T follicular helper cell (primary cell): ENCODE data around the gene FBXO47.

ENCODE experiments used
- DNase-seq: peaks from one replicate; pipeline ENCODE4 v3.0.0-alpha.2; 2020; ENCODE audit warnings: low read depth
- total RNA-seq, 2 experiments: gene quantifications; one replicate each; lab custom pipeline; 2026; lab: John Stamatoyannopoulos, UW

The FBXO47 gene, protein sequence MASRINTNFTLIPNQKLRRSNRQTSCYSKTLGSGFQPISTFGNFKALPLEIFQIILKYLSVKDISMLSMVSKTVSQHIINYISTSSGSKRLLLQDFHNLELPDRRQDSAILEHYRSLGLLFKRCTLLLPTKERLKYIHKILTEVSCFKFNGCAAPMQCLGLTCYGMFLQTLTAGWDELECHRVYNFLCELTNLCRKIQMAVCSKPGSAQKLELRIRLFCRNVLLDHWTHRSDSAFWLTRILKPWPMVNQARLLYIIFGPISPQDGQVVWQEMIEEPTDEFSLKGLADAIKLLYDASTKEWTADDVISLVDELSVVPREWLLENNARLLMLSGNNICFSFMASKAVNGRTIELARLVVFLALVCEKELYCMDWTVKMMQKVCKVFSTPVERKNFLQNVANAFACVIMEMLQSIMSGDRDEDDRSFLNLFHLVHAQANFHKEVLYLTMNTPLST
- 0 reads per million in 2 experiments for total RNA-seq

DNA sequence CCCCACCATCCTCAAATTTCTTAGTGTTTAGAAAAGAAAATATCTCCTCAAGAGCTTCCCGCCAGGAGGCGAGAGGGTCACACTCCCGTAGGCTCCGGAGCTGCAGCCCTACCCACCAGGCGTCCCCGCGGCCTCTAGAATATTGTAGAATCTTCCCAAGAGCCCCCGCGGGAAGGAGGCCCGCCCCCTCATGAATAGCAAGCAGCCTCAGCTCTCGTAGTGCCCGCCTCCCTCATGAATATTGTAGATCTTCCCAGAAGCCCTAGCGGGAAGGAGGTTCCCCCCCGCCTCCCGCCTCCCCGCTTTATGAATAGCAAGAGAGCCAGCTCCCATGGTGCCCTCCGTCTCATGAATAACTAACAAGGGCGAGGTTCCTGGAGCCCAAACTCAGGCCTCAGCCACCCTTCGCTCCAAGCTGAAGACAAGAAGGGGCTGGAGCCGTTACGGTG is at the start of gene FBXO47:
TSS of gene FBXO47 (minus strand) at position 114 of the 449 bp plus-strand sequence. CDS start 4,378 bp downstream, outside the sequence.
- DNase-seq: peak; percentile 67

DNA sequence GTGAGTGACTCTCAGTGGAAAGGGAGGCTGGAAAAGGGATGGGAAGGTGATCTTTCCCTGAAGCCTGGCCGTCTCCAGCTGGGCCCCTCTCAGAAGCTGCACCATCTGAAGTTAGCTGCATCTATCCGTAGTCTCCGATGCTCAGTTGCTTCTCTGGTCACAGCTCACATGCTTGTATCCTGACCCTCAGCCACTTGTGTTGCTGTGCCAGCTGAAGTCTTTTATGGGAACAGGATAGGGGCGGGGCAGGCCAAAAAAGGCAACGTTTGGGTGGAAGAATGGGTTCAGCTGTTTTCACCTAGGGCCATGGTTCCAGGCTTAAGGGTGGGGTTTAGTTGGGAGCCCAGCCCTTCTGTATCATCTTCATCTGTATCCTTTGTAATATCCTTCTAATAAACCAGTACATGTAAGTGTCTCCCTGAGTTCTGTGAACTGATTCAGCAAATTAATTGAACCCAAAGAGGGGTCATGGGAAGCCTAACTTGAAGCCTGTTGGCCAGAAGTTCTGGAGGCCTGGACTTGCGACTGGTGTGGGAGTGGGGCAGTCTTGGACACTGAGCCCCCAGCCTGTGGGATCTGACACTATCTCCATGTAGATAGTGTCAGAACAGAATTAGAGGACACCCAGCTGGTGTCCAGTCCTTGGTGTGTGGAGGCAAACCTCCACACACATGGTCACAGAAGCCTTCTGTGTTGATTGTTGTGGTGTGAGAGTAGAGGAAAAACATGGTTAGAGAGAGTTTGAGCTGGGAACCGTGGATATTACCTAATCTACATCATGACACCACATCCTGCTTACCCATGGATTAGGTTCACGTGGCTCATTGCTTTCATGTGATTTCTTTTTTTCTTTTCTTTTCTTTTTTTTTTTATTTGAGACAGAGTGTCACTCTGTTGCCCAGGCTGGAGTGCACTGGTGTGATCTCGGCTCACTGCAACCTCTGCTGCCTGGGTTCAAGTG is 49.3 kb upstream of the FBXO47 start:
- DNase-seq: no peak

DNA sequence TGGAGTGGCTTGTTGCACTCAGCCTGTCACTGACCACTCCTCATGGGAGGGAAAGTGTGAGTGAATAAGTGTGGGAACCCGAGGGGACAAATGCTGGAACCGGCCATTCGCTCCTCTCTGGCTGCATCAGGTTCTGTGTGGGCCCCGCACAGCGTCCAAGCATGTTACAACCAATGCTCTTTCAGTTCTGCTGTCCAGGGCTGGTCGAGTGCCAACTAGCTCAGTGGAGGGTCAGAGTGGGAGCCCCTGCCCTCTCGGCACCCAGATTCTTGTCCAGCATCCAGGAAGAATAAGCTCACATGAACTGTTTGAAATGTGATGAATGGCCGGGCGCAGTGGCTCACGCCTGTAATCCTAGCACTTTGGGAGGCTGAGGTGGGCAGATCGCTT is 48.3 kb upstream of the FBXO47 start:
- no peak for DNase-seq

DNA sequence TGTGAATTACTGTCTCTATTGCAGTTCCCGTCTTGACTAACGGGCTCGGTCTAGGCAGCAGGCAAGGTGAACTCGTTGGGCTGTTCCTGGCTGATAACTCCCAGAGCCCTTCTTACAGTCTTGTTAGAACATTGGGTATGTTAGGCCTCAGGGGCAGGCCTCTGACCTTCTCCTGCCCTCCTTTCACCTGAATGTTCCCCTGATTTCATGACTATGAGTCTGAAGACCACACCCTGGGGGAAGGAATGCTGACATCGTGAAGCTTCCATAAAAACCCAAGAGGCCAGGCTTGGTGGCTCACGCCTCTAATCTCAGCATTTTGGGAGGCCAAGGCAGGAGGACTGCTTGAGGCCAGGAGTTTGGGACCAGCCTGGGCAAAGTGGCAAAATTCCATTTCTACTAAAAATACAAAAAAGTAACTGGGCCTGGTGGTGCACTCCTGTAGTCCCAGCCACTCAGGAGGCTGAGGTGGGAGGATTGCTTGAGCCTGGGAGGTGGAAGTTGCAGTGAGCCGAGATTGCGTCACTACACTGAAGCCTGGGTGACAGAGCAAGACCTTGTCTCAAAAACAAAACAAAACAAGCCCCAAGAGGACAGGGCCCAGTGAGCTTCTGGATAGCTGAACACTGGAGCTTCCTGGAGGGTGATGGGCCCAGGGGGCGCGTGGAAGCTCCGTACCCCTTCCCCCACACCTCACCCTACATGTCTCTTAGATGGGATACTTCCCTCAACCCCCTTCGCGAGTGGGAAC is 47.8 kb upstream of the FBXO47 start:
- no peak for DNase-seq

DNA sequence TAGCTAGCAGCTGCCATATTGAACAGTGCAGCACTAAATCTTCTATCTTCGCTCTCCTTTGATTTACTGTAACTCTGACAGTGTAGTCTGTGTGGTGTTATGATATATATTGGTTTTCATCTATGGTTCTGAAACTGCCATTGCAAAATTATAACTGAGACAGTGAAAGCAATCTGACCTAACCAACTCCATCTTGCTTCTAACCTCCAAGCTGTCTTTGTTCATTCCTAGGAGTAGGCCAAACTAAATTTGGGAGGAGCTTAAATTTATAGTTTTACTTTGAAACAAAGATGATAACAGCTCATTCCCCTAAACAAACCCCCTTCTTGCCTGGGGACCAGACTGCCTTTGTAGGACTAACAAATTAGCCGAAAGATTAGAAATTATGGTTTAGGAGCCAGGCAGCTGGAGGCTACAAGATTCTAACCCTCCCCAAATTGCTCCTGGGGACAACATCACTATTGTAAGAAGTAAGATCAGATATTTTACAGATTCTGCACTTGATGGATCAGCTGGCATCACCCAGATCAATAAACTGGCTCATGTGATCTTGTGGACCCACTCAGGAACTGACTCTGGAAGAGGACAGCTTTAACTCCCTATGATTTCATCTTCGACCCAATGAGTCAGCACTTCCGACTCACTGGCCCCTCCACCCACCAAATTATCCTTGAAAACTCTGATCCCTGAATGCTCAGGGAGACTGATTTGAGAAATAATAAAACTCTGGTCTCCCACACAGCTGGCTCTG is 47.0 kb upstream of the FBXO47 start:
- DNase-seq: no peak

DNA sequence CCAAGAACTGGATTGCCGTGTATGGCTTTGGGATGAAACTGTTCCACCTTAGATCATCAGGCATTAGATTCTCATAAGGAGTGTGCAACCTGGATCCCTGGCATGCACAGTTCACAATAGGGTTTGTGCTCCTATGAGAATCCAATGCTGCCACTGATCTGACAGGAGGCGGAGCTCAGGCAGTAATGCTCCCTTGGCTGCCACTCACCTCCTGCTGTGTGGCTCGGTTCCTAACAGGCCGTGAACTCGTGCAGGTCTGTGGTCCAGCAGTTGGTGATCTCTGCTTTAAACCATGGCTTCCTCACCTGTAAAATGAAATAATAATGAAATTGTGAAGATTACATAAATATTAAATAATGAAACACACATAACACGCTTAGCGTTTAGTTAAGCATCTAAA is 45.5 kb upstream of the FBXO47 start:
- DNase-seq: no peak

DNA sequence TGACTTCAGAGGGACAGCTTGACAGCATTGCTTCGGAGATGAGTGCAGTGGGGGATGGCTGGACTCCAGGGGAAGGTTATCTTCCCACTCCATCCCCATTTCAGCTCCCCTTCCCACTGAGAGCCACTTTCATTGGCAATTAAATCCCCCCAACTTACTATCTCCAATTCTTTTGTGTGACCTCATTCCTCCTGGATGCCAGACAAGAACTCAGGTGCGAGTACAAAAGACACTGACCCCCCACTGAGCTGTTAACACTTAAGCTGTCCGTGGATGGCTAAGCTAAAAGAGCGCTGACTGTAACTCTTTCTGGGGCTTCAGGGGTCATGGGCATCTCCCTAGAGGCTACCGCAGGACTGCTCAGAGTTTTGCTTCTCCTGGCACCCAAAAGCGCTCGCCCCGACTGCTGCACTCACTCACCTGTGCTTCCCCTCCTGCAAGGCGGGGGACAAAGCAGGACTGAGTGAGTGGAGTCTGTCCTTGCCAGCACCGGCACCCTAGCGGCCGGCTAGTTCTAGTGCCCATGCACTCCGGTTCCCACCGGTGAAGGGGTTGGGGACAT is 44.8 kb upstream of the FBXO47 start:
- no peak for DNase-seq

DNA sequence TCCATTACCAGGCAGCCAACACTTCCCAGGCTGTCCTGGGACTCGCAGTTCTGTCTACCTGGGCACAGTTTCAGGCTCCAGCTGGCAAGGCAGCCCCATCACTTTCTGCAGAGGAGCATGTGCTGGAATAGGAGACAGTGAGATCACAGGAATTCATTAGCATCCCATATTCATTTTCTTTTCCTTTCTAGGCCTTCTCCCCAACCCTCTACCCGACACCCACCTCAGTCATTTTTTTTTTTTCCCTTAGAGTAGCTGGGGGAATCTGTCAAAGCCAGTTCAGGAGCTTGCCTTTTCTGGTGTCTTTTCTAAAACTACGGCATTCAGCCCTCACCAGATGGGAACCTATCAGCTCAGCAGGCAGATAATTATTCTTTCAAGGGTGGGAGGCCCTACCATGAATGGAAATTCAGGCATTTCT is 42.4 kb upstream of the FBXO47 start:
- no peak for DNase-seq

DNA sequence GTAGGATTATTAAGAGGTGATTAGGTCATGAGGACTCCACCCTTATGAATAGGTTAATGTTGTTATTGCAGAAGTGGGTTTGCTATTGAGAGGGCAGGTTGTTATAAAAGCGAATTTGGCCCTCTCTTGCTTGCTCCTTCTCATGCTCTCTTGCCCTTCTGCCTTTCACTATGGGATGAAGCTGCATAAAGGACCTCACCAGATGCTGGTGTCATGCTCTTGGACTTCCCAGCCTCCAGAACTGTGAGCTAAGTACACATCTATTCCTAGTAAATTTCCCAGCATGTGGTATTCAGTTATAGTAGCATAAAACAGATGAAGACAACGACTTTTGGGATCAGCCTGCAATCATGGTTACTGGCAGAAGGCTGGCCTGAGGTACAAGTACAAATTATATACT is 41.4 kb upstream of the FBXO47 start:
- no peak for DNase-seq

DNA sequence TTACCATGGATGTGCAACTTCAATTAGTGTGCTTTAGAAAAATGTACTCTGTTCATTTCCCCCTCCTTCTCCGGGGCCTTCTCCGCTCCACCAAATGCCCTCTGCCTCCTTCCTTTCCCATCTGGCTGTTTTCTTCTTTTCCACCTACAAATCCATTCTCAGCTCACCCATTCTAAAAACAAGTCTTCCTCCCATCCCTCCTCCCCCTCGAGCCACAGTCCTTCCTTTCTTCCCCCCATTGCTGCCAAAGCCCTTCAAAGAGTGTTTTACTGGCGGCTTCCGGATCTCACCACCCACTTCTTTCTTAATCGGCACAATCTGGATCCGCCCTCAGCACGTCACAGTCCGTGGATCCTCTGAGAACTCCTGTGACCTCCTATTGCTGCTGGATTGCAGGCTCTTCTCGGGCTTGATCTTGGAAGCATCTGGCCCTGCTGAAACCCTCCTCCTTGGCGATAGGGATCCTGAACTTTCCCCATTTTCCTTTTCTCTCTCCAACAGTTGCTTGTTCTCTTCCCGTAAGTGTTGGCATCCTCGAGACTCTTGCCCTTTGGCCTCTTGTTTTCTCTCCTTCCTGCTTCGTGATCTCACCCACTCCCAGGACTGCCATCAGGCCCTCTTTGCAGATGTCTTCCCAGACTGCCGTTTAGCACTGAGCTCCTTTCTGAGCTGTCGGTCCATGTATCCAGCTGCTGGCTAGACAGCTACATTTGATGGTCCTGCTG is 36.0 kb upstream of the FBXO47 start:
- DNase-seq: peak; percentile 36

DNA sequence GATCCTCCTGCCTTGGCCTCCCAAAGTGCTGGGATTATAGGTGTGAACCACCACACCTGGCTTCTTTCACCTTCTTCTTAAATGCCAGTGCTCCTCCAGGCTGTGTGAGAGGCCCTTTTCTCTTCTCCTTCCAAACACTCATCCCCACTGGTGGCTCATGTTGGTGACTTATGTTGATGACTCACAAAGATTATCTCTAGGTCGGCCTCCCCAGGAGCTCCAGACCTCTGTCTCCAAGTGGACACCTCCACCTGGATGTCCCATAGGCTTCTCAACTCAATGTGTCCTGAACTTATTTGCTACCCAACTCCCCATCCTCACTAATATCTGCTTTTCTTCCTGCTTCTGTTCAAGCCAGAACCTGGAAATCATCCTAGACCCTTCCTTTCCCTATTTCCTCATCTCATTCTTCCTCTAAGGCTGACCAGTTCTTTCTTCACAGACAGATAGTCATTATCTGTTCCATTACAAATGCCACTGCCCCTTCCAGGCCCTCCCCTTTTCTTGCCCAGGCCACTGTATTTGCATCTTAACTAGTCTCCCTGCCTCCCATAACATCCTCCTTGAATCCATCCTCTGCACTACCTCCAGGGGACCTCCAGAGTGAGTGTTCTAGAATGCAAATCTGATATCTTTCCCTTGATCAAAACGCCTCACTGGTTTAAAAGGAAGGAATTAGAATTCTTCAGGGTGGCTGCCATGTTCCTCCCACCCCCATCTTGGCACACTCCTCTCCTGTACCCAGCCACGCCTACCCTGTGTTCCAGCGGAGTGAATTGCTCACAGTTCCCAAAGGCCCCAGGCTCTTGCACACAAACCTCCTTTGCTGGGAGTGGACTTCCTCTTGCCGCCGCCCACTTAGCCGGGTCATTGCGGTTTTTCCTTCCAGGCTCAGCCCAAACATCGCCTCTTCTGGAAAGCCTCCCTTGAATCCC is 34.8 kb upstream of the FBXO47 start:
- DNase-seq: no peak

DNA sequence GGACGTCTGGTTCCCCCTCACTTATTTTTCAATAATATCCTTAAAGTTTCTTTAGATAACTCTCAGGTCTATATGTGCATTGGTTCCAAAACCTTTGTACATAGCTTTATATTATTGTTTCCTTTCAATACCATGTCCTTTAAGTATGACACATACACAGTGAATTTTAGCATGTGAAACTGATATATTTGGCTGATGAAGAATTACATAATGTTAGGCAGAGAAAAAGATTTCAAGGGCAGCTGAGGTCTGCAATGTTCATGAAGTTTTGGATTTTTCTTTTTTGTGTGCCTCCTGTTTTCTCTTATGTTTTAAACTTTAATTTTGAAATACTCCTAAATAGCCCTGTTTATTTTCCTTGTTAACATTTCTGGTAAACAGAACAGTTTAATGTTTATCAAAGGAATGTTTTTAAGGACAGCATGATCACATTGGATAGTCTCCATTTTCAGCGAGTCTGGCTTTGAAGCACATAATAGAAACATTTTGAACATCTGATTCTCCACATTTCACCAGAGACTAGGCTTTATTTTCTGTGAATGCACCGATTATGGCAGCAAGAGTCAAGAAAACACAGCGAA is 32.9 kb upstream of the FBXO47 start:
- DNase-seq: no peak

DNA sequence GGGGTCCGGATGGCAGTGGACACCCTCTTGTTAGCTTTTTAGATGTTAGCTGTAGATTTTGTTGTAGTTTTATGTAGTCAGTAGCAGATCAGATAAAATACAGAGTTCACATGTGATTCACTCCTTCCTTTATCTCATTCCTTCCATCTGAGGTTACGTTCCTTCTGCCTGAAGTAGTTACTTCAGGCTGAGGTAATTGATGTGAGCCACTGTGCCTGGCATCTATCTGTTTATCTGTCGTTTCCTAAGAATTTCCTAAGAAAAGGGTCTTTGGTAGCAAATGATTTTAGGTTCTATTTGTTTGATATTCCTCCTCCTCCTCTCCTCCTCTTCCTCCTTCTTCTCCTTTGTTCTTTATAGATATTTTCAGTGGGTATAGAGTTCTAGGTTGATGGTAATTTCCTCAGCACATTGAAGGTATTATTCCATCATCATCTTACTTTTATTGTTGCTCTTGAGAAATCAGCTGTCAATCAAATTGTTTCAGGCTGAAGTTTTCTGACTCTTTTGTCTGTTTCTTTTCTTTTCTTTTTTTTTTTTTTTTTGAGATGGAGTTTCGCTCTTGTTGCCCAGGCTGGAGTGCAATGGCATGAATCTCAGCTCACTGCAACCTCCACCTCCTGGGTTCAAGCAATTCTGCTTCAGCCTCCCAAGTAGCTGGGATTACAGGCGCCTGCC is 29.6 kb upstream of the FBXO47 start:
- DNase-seq: no peak

DNA sequence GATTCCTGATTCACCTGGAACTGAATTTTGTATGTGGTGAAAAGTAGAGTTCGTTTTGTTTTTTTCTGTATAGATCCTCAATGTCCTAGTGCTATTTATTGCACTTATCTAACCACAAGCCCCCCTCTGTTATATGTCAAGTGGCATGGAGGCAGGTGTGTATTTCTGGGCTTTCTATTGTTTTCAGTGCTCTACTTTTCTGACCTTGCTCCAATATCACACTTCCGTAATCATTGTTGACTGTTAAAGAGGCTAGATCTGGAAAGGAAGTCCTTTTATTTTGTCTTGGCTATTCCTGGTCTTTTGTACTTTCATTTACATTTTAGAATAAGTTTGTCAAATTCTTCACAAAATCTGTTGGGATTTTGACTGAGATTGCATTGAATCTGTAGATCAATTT is 26.8 kb upstream of the FBXO47 start:
- no peak for DNase-seq

DNA sequence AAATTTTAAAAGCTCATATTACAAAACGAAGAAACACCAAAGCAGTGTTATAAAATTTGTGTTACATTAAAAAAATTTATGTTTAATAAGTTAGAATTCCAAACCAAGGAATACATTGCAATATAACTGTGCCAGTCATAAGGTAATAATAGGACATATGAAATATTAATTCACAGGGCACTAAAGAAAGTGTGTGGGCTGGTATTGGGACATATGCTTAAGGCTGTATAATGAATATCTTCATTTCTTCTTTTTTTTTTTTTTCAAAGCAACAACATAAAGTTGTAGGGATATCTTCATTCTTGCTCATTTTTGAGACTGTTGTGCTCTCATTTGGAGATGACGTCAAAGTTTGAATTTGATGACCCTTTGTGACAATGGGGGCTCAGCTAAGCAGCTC is 17.5 kb upstream of the FBXO47 start:
- no peak for DNase-seq

DNA sequence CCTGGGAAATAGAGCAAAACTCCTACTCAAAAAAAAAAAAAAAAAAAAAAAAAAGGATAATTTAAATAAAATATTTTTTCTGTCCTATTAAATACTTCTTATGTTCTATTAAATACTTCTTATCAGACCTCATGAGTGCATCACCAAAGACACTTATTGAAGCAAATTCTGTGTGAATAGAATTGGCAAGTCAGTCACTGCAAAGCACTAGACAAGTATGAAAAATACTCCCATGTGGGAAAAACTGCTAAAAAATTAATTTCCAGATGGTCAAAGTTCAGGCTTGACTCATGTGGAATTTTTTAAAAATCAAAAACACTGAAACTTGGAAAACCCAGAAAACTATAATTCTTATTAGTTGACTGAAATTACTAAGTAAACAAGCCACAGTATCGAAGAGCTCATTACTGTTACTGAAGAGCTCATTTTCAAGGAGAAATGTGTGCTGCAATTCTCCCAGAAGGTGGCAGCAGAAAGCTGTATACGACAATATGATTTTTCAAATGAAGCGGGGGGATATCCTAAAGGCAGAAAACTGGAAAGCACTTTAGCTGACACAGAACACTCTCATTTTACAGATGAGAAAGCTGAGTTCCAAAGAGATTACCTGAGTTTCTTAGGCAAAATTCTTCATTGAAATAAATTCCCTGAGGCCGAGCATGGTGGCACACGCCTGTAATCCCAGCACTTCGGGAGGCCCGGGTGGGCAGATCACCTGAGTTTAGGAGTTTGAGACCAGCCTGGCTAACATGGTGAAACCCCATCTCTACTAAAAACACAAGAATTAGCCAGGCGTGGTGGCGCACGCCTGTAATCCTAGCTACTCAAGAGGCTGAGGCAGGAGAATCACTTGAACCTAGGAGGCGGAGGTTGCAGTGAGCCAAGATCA is 15.9 kb upstream of the FBXO47 start:
- peak; percentile 15 for DNase-seq

DNA sequence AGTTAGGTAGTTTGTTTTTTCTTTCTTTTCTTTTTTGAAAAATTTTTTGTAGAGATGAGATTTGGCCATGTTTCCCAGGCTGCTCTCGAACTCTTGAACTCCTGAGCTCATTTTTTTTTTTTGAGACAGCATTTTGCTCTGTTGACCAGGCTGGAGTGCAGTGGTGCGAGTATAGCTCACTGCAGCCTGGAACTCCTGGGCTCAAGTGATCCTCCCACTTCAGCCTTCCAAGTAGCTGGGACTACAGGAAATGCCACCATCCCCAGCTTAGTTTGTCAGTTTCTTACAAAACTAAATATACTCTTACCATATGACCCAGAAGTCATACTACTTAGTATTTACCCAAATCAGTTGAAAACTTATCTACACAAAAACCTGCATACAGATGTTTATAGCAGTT is 14.4 kb upstream of the FBXO47 start:
- DNase-seq: no peak
